Neural progenitor cell (in vitro differentiated cells): ENCODE data around the gene E2F2. TPM values are rescaled to one million over a fixed set of nuclear protein-coding genes. Genes with fewer than 3 reads are reported as not detected.
A peak's percentile ranks its signal among the peaks of the same experiment; 100 is the strongest.

Source experiments
- DNase-seq: peaks from one replicate; pipeline ENCODE4 v3.0.0-alpha.2; 2016; ENCODE audit warnings: low spot score
- H2AFZ ChIP-seq: fragments of 200-600 bp; sonication (generic); replicated peaks from 2 replicates; pipeline ENCODE4 v1.6.1; 2016; ENCODE audit warnings: antibody characterized with exemption
- H3F3A ChIP-seq: fragments of 200-600 bp; sonication (generic); 2 replicates; pipeline ENCODE4 v1.6.1; 2016; ENCODE audit warnings: antibody characterized with exemption, low read depth
- H3K27ac ChIP-seq: fragments of 200-600 bp; sonication (generic); 2 replicates; pipeline ENCODE4 v1.5.1; 2016; ENCODE audit warnings: mild to moderate bottlenecking
- H3K27me3 ChIP-seq: fragments of 200-600 bp; sonication (generic); 2 replicates; pipeline ENCODE4 v1.6.1; 2016; ENCODE audit warnings: mild to moderate bottlenecking, moderate library complexity
- H3K36me3 ChIP-seq: fragments of 200-600 bp; sonication (generic); 2 replicates; pipeline ENCODE4 v1.5.1; 2016
- H3K4me1 ChIP-seq: fragments of 200-600 bp; sonication (generic); 2 replicates; pipeline ENCODE4 v1.6.1; 2016; ENCODE audit warnings: mixed run types
- H3K4me2 ChIP-seq: fragments of 200-600 bp; sonication (generic); 2 replicates; pipeline ENCODE4 v1.6.1; 2016
- H3K4me3 ChIP-seq: fragments of 200-600 bp; sonication (generic); 2 replicates; pipeline ENCODE4 v1.5.1; 2016
- H3K79me2 ChIP-seq: fragments of 200-600 bp; sonication (generic); 2 replicates; pipeline ENCODE4 v1.6.1; 2016; ENCODE audit warnings: low read depth
- H3K9ac ChIP-seq: fragments of 200-600 bp; sonication (generic); 2 replicates; pipeline ENCODE4 v1.6.1; 2016
- H3K9me3 ChIP-seq: fragments of 200-600 bp; sonication (generic); 2 replicates; pipeline ENCODE4 v1.5.1; 2016; ENCODE audit warnings: low read depth
- H4K20me1 ChIP-seq: fragments of 200-600 bp; sonication (generic); 2 replicates; pipeline ENCODE4 v1.6.1; 2016; ENCODE audit warnings: low read depth
- H3K27ac Mint-ChIP-seq: 3 replicates; pipeline ENCODE4 v1.8.0; 2021; ENCODE audit warnings: mixed read lengths
- H3K27me3 Mint-ChIP-seq: 2 replicates; pipeline ENCODE4 v1.8.0; 2022; ENCODE audit warnings: low read depth, mild to moderate bottlenecking, inconsistent platforms, moderate library complexity, mixed read lengths; ENCODE audit not compliant: insufficient read depth
- H3K36me3 Mint-ChIP-seq: 3 replicates; pipeline ENCODE4 v1.8.0; 2021; ENCODE audit warnings: mixed read lengths
- H3K4me1 Mint-ChIP-seq: 3 replicates; pipeline ENCODE4 v1.8.0; 2021; ENCODE audit warnings: mixed read lengths
- H3K4me3 Mint-ChIP-seq: 3 replicates; pipeline ENCODE4 v1.8.0; 2021; ENCODE audit warnings: mild to moderate bottlenecking, moderate library complexity, mixed read lengths
- H3K9me3 Mint-ChIP-seq: 3 replicates; pipeline ENCODE4 v1.8.0; 2020; ENCODE audit warnings: mixed read lengths
- EZH2 ChIP-seq: fragments of 200-600 bp; sonication (generic); IDR thresholded peaks from 2 replicates; pipeline ENCODE4 v1.6.1; 2017; ENCODE audit warnings: antibody characterized with exemption, mild to moderate bottlenecking, moderate library complexity
- EZH2phosphoT487 ChIP-seq: fragments of 200-600 bp; sonication (generic); IDR thresholded peaks from 2 replicates; pipeline ENCODE4 v1.6.1; 2017; ENCODE audit warnings: antibody characterized with exemption
- total RNA-seq: library from RNA; depleted of rRNA; stranded (reverse); fragments of >200 nt; gene quantifications from 2 replicates; pipeline ENCODE4 v1.2.3, GENCODE V29; 2015; ENCODE audit warnings: low replicate concordance
- TF ChIP-seq, protein P1 (sequence below): fragments of 200-600 bp; sonication (generic); IDR thresholded peaks from 2 replicates; pipeline ENCODE4 v1.5.1; 2017; ENCODE audit warnings: antibody characterized with exemption, mild to moderate bottlenecking

The E2F2 gene
- total RNA-seq, 1 donor from 2014 or later, result 3.4 TPM

DNA sequence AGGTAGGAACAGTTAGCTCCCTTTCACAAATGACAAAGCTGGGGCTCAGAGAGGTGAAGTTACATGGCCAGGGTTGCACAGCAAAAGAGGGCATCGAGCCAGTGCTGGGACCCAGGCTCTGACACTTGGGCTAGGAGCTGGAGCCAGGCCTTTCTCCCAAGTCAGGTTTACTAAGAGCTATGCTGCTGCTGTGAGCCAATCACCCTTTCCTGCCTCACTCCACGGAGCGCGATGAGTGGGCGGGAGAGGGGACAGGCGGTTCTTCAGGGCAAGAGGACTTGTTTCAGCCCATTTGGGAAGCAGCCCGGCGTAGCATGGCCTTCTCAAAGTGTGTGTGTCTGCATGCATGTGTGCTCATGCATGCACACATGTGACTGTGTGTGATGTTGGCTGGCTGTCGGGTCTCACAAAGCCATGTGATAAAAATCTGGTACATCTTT is 17.7 kb upstream of the E2F2 start:
- Mint-ChIP-seq H3K4me1 (peaks cover 64% of the 10 kb centered on the region), H3K36me3 (no peaks in the 10 kb centered on the region), H3K27me3 (peaks cover 10% of the 10 kb centered on the region), H3K27ac (no peak overlapping the region), H3K4me3 (no peak overlapping the region), H3K9me3 (no peaks in the 10 kb centered on the region)
- Histone ChIP-seq H3F3A (peaks cover 23% of the 10 kb centered on the region), H3K4me2 (no peak overlapping the region), H3K9me3 (no peaks in the 10 kb centered on the region), H3K27ac (no peak overlapping the region), H3K27me3 (peaks cover 10% of the 10 kb centered on the region), H3K4me3 (no peak overlapping the region), H3K9ac (no peak overlapping the region), H3K79me2 (no peaks in the 10 kb centered on the region), H3K36me3 (no peaks in the 10 kb centered on the region), H2AFZ (no peak overlapping the region), H4K20me1 (no peaks in the 10 kb centered on the region), H3K4me1 (peaks cover 28% of the 10 kb centered on the region)
- TF ChIP-seq, protein P1, sequence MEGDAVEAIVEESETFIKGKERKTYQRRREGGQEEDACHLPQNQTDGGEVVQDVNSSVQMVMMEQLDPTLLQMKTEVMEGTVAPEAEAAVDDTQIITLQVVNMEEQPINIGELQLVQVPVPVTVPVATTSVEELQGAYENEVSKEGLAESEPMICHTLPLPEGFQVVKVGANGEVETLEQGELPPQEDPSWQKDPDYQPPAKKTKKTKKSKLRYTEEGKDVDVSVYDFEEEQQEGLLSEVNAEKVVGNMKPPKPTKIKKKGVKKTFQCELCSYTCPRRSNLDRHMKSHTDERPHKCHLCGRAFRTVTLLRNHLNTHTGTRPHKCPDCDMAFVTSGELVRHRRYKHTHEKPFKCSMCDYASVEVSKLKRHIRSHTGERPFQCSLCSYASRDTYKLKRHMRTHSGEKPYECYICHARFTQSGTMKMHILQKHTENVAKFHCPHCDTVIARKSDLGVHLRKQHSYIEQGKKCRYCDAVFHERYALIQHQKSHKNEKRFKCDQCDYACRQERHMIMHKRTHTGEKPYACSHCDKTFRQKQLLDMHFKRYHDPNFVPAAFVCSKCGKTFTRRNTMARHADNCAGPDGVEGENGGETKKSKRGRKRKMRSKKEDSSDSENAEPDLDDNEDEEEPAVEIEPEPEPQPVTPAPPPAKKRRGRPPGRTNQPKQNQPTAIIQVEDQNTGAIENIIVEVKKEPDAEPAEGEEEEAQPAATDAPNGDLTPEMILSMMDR, result no peak
- DNase-seq, result no peak

DNA sequence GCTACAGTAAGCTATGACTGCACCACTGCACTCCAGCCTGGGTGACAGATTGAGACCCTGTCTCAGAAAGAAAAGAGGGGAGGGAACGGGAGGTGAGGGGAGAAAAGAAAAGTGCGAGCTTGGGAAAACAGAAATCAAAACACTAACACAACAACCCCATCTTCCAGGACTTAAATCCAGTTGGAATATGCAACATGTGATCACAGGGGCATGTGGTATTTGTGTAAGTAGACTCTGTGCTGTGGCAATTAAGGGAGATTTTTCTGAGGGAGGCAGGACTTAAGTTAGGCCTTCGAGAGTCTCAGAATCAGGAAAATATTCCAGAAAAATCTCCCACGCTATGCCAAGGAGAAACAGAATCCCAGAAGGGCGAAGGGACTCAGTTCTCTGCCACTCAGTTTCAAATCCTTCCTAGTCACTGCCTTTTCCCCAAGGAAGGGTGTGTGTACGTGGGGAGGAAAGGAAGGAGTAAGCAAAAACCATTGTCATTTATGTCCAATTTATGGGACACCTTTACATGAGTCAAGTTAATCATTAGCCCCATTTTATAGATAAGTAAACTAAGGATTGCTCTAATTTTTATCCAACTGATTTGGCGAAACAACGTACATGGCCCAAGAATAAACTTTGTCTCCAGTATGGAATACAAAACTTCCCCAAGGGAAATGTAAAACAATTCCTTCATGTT is 16.0 kb upstream of the E2F2 start:
- Histone ChIP-seq H3K4me2 (no peak overlapping the region), H3K4me3 (no peak overlapping the region), H3F3A (peaks cover 17% of the 10 kb centered on the region), H3K36me3 (no peaks in the 10 kb centered on the region), H3K9ac (no peak overlapping the region), H3K27ac (no peak overlapping the region), H3K9me3 (no peaks in the 10 kb centered on the region), H4K20me1 (no peaks in the 10 kb centered on the region), H3K79me2 (no peaks in the 10 kb centered on the region), H3K27me3 (no peaks in the 10 kb centered on the region), H3K4me1 (peaks cover 20% of the 10 kb centered on the region), H2AFZ (no peak overlapping the region)
- TF ChIP-seq EZH2phosphoT487 (no peak), EZH2 (no peak)
- TF ChIP-seq, protein P1, result no peak
- no peaks in the 10 kb centered on the region for H3K9me3 Mint-ChIP-seq
- H3K4me3 Mint-ChIP-seq, result no peak overlapping the region
- DNase-seq, result no peak
- H3K27ac Mint-ChIP-seq, result peak overlapping the region; percentile 78
- no peaks in the 10 kb centered on the region for H3K36me3 Mint-ChIP-seq
- H3K4me1 Mint-ChIP-seq, result peaks cover 51% of the 10 kb centered on the region
- peaks cover 9% of the 10 kb centered on the region for H3K27me3 Mint-ChIP-seq

DNA sequence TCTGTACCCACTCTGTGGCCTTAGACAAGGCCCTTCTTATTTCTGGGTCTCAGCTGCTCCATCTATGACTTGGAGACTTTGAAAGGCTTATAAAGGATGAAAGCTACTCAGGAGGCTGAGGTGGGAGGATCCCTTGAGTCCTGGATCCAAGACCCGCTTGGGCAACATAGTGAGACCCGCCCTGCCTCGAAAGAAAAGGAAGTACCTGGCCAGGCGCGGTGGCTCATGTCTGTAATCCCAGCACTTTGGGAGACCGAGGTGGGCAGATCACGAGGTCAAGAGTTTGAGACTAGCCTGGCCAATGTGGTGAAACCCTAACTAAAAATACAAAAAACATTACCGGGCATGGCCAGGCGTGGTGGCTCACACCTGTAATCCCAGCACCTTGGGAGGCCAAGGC is 14.8 kb upstream of the E2F2 start:
- no peak overlapping the region for H2AFZ ChIP-seq
- H3K4me3 Mint-ChIP-seq, result no peak overlapping the region
- H3K4me3 ChIP-seq, result no peak overlapping the region
- peaks cover 17% of the 10 kb centered on the region for H3F3A ChIP-seq
- H3K9ac ChIP-seq, result no peak overlapping the region
- no peak for DNase-seq
- no peaks in the 10 kb centered on the region for H3K27me3 ChIP-seq
- no peaks in the 10 kb centered on the region for H4K20me1 ChIP-seq
- TF ChIP-seq EZH2 (no peak), EZH2phosphoT487 (no peak)
- TF ChIP-seq, protein P1, result no peak
- H3K27me3 Mint-ChIP-seq, result peaks cover 9% of the 10 kb centered on the region
- peak overlapping the region; percentile 45 for H3K27ac ChIP-seq
- no peaks in the 10 kb centered on the region for H3K36me3 ChIP-seq
- peaks cover 10% of the 10 kb centered on the region for H3K4me1 ChIP-seq
- peaks cover 40% of the 10 kb centered on the region for H3K4me1 Mint-ChIP-seq
- no peaks in the 10 kb centered on the region for H3K9me3 Mint-ChIP-seq
- H3K9me3 ChIP-seq, result no peaks in the 10 kb centered on the region
- H3K79me2 ChIP-seq, result no peaks in the 10 kb centered on the region
- H3K4me2 ChIP-seq, result no peak overlapping the region
- no peaks in the 10 kb centered on the region for H3K36me3 Mint-ChIP-seq
- H3K27ac Mint-ChIP-seq, result peak overlapping the region; percentile 72
